ENCODE measurements around the gene COPB2. TPM values are rescaled to one million over a fixed set of nuclear protein-coding genes. Genes with fewer than 3 reads are reported as not detected.

The COPB2 gene
- total and polyA plus RNA-seq, 7 donors, result 25.6 to 96.3 (median 38.3) TPM

DNA sequence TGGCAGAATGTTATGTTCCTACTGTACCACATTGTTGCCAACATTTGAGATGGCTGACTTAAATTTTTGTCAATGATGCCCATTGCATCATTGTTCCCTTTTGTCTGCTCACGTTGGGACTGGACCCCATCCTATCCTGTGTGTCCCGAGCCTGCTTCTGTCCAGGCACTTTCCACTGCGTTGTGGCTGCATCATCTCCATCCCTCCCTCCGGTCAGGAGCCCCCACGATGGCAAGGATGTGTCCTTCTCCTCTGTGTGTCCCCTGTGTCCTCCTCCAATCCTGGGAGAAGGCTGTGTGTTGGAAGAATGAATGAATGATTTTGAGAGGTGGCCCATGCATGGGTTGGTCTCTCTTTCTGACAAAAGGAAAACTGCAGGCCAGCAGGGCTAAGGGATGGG is 65.0 kb downstream of the COPB2 start:
- Histone ChIP-seq H3K4me3 (no peak overlapping the region), H3K27ac (no peak overlapping the region), H3K27me3 (ENCODE audit: insufficient read depth in 3 of 3, low read length in 2 of 3) (no peaks in the 10 kb centered on the region), H3K36me3 (ENCODE audit: insufficient read depth in 1 of 2, low read depth in 1 of 2) (no peaks in the 10 kb centered on the region), H3K9me3 (no peaks in the 10 kb centered on the region), H3K4me1 (no peaks in the 10 kb centered on the region)
- DNase-seq (no peak), ATAC-seq (no peak)
- WGBS, 3 donors, result 66 to 70% (median 69%) methylated on average over 5 of the region's 5 CpGs
- TF ChIP-seq, protein P1, sequence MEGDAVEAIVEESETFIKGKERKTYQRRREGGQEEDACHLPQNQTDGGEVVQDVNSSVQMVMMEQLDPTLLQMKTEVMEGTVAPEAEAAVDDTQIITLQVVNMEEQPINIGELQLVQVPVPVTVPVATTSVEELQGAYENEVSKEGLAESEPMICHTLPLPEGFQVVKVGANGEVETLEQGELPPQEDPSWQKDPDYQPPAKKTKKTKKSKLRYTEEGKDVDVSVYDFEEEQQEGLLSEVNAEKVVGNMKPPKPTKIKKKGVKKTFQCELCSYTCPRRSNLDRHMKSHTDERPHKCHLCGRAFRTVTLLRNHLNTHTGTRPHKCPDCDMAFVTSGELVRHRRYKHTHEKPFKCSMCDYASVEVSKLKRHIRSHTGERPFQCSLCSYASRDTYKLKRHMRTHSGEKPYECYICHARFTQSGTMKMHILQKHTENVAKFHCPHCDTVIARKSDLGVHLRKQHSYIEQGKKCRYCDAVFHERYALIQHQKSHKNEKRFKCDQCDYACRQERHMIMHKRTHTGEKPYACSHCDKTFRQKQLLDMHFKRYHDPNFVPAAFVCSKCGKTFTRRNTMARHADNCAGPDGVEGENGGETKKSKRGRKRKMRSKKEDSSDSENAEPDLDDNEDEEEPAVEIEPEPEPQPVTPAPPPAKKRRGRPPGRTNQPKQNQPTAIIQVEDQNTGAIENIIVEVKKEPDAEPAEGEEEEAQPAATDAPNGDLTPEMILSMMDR (IDR thresholded peaks at IDR 0.05), result no peak
- intact Hi-C loops (cut with DNase I), result no loop called here

DNA sequence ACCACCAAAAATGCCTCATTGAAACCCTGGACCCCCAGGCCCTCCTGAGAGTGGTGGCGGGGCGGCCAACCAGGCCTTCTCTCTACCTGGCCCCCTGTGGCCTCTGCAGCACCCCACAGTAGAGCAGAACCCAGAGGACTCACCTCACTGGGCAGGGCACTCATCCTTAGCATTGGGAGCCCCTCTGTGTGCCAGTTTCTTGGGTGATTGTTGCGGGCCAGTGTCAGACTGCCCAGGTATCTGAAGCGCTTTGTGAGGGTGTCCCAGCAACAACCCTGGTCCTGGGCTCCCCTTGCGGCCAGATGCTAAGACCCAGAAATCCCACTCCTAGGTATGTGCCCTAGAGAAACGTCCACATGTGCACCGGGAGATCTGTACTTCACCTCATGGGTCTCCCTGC is 66.3 kb downstream of the COPB2 start:
- WGBS, 3 donors, result 77 to 93% (median 91%) methylated on average over 7 of the region's 7 CpGs
- ATAC-seq (no peak), DNase-seq (no peak)
- H3K27ac ChIP-seq, result no peak overlapping the region
- H3K9me3 ChIP-seq, result no peaks in the 10 kb centered on the region
- H3K4me3 ChIP-seq, result no peak overlapping the region
- intact Hi-C loops (cut with DNase I), result no loop called here
- H3K27me3 ChIP-seq (ENCODE audit: insufficient read depth in 3 of 3, low read length in 2 of 3), result no peaks in the 10 kb centered on the region
- H3K4me1 ChIP-seq, result no peaks in the 10 kb centered on the region
- H3K36me3 ChIP-seq (ENCODE audit: insufficient read depth in 1 of 2, low read depth in 1 of 2), result no peaks in the 10 kb centered on the region
- TF ChIP-seq, protein P1 (IDR thresholded peaks at IDR 0.05), result no peak

DNA sequence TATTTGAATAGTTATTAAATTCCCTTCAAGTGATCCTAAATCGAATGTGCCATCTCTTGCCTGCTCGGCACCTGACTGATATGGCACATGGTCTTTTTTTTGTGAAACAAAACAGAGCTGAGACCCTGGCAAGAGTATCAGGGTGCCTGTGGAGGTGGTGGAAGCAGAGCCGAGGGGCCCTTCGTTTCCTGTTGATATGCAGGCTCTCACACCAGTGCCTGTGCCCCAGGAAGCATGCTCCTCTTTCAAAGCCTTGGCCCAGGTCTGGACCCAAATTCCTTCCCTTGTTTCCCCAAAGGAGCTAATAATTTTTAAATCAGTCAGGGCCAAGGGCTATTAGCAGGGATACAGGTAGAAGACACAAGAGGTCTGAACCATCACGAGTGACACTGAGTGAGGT is 67.1 kb downstream of the COPB2 start:
- DNase-seq, result no peak
- WGBS, 3 donors, result 70 to 77% (median 71%) methylated on average over 5 of the region's 5 CpGs
- Histone ChIP-seq H3K4me1 (no peaks in the 10 kb centered on the region), H3K9me3 (no peaks in the 10 kb centered on the region), H3K27me3 (ENCODE audit: insufficient read depth in 3 of 3, low read length in 2 of 3) (no peaks in the 10 kb centered on the region), H3K4me3 (no peak overlapping the region), H3K27ac (no peak overlapping the region), H3K36me3 (ENCODE audit: insufficient read depth in 1 of 2, low read depth in 1 of 2) (no peaks in the 10 kb centered on the region)
- TF ChIP-seq, protein P1 (IDR thresholded peaks at IDR 0.05), result no peak
- intact Hi-C loops (cut with DNase I), result no loop called here
- no peak for ATAC-seq

DNA sequence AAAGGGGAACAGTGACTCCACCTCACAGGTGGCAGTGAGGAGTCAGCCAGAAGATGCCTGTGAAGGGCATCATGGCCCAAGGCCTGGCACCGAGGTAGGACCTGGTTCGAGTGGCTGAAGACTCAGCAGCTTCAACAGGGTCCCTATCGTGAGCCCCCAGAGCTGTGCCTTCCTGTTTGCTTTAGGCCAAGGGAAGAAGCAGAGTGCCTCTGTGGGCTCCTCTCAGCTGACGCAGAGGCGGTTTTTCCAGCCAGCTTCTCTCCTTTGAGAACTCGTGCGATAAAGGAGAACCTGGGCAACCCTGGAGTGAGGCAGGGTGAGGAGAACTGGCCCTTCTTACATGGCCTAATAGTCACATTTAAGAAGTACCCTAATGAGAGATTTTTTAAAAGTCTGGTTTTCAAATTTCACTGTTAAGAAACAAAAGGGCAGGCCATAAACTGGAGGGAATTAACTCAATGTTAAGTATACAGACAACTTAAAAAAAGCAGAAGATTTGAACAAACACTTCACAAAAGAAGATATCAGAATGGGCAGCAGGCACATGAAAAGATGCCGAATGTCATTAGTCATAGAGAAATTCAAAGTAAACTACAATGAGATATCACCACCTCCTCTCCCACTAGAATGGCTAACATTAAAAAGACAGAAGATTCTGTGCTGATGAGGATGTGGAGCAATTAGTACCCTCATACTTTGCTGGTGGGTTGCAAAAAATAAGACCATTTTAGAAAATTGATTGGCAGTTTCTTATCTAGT is 68.7 kb downstream of the COPB2 start:
- H3K9me3 ChIP-seq, result no peaks in the 10 kb centered on the region
- no peak overlapping the region for H3K27ac ChIP-seq
- ATAC-seq (no peak), DNase-seq (no peak)
- 78 to 83% (median 81%) methylated on average over 8 of the region's 8 CpGs for WGBS, 3 donors
- TF ChIP-seq, protein P1 (IDR thresholded peaks at IDR 0.05), result no peak
- intact Hi-C loops (cut with DNase I), result no loop called here
- H3K4me3 ChIP-seq, result no peak overlapping the region
- no peaks in the 10 kb centered on the region for H3K36me3 ChIP-seq (ENCODE audit: insufficient read depth in 1 of 2, low read depth in 1 of 2)
- H3K27me3 ChIP-seq (ENCODE audit: insufficient read depth in 3 of 3, low read length in 2 of 3), result no peaks in the 10 kb centered on the region
- H3K4me1 ChIP-seq, result no peaks in the 10 kb centered on the region

Measured in psoas muscle (tissue), 8 donors.